H1 (cell line): Measurements from ENCODE around the gene VPS72. TPM values are rescaled to one million over a fixed set of nuclear protein-coding genes. Genes with fewer than 3 reads are reported as not detected.

Experiments
- CTCF ChIA-PET: fragments of 300-600 bp; sonication (Branson Sonifier 250); formaldehyde crosslinking; loops from one replicate; lab custom pipeline; 2021; ENCODE audit not compliant: partially characterized antibody; lab: Charles Lee
- POLR2A ChIA-PET: fragments of 300-600 bp; sonication (Branson Sonifier 250); formaldehyde crosslinking; loops from one replicate; lab custom pipeline; 2021; ENCODE audit warnings: inconsistent platforms; ENCODE audit not compliant: partially characterized antibody; lab: Charles Lee
- DNase-seq, 2 experiments: peaks; one replicate each; pipeline versions ENCODE4 v3.0.0 to v3.0.0-alpha.2; 2010 to 2022; ENCODE audit warnings: low spot score in 2 of 2, low read depth in 1 of 2, mixed read lengths in 1 of 2
- FAIRE-seq: peaks from 2 replicates; lab custom pipeline; 2011; peaks lifted over from hg19 to GRCh38; lab: Jason Lieb, UNC
- H2AFZ ChIP-seq: 2 replicates; pipeline ENCODE4 v1.8.1; 2012; ENCODE audit warnings: low read length, inconsistent platforms
- H2AK5ac ChIP-seq: 2 replicates; pipeline ENCODE4 v1.6.1; 2013; ENCODE audit warnings: low read depth, low read length
- H2BK120ac ChIP-seq: replicated peaks from 2 replicates; pipeline ENCODE3; 2013; ENCODE audit warnings: low read depth, low read length, inconsistent platforms
- H2BK12ac ChIP-seq: 2 replicates; pipeline ENCODE4 v1.6.1; 2013; ENCODE audit warnings: low read depth, low read length
- H2BK15ac ChIP-seq: 2 replicates; pipeline ENCODE4 v1.6.1; 2013; ENCODE audit warnings: low read length
- H2BK20ac ChIP-seq: 2 replicates; pipeline ENCODE4 v1.6.1; 2013; ENCODE audit warnings: low read length
- H2BK5ac ChIP-seq: 2 replicates; pipeline ENCODE4 v1.6.1; 2013; ENCODE audit warnings: low read depth, low read length
- H3K14ac ChIP-seq: 2 replicates; pipeline ENCODE4 v1.6.1; 2013; ENCODE audit warnings: inconsistent platforms; ENCODE audit not compliant: insufficient read length
- H3K18ac ChIP-seq: 2 replicates; pipeline ENCODE4 v1.6.1; 2013; ENCODE audit warnings: low read length; ENCODE audit errors: extremely low read depth
- H3K23ac ChIP-seq: 2 replicates; pipeline ENCODE4 v1.6.1; 2013; ENCODE audit warnings: inconsistent platforms; ENCODE audit not compliant: insufficient read length
- H3K23me2 ChIP-seq: 2 replicates; pipeline ENCODE4 v1.6.1; 2013; ENCODE audit warnings: low read depth, low read length
- H3K27ac ChIP-seq: 2 replicates; pipeline ENCODE4 v1.6.1; 2011; ENCODE audit warnings: low read depth, low read length, inconsistent platforms
- H3K27me3 ChIP-seq, 4 experiments: replicated peaks in 1 of 4; 1 replicate in 1 of 4; 2 replicates in 3 of 4; pipeline versions ENCODE4 v1.6.1 to v1.8.1; 2011 to 2013; ENCODE audit warnings: low read length in 3 of 4, mild to moderate bottlenecking in 3 of 4, inconsistent platforms in 2 of 4, mixed read lengths in 2 of 4, moderate library complexity in 1 of 4; ENCODE audit not compliant: control insufficient read depth in 3 of 4, insufficient read depth in 3 of 4; ENCODE audit errors: extremely low read depth in 1 of 4
- H3K36me3 ChIP-seq, 4 experiments: 2 replicates each; pipeline versions ENCODE4 v1.6.1 to v1.8.1; 2011 to 2013; ENCODE audit warnings: mild to moderate bottlenecking in 4 of 4, low read length in 3 of 4, moderate library complexity in 2 of 4, control low read depth in 1 of 4, inconsistent platforms in 1 of 4; ENCODE audit not compliant: insufficient read depth in 4 of 4, control insufficient read depth in 2 of 4
- H3K4ac ChIP-seq: replicated peaks from 2 replicates; pipeline ENCODE3; 2013; ENCODE audit warnings: low read length, low read depth, mixed read lengths, inconsistent platforms; ENCODE audit not compliant: insufficient read length
- H3K4me1 ChIP-seq, 4 experiments: replicated peaks in 1 of 4; 1 replicate in 1 of 4; 2 replicates in 3 of 4; pipeline versions ENCODE4 v1.6.1 to v1.8.1; 2011 to 2013; ENCODE audit warnings: low read length in 3 of 4, inconsistent platforms in 2 of 4, mixed read lengths in 1 of 4; ENCODE audit not compliant: insufficient read depth in 4 of 4, control insufficient read depth in 3 of 4
- H3K4me2 ChIP-seq, 2 experiments: 2 replicates each; pipeline versions ENCODE4 v1.6.1 to v1.8.1; 2011 to 2013; ENCODE audit warnings: low read depth in 2 of 2, low read length in 2 of 2, control low read depth in 1 of 2, inconsistent platforms in 1 of 2, mild to moderate bottlenecking in 1 of 2; ENCODE audit not compliant: insufficient read depth in 1 of 2
- H3K4me3 ChIP-seq, 4 experiments: fragments of 200-600, 300-600 bp in 1 of 4; sonication (generic), shearing (Covaris generic), sonication (Bioruptor Twin) in 1 of 4; 2 replicates each; pipeline versions ENCODE4 v1.5.1 to v1.8.1; 2011 to 2016; ENCODE audit warnings: low read length in 4 of 4, low read depth in 3 of 4, control low read depth in 2 of 4, inconsistent platforms in 2 of 4, mild to moderate bottlenecking in 2 of 4, mixed read lengths in 1 of 4, moderate library complexity in 1 of 4; ENCODE audit not compliant: insufficient read depth in 2 of 4; ENCODE audit errors: extremely low read depth in 1 of 4
- H3K56ac ChIP-seq: replicated peaks from 2 replicates; pipeline ENCODE3; 2013; ENCODE audit warnings: low read depth, mild to moderate bottlenecking, mixed read lengths, low read length, inconsistent platforms; ENCODE audit not compliant: insufficient read length
- H3K79me1 ChIP-seq: 2 replicates; pipeline ENCODE4 v1.6.1; 2013; ENCODE audit warnings: low read depth, low read length, control low read depth
- H3K79me2 ChIP-seq, 2 experiments: 2 replicates each; pipeline versions ENCODE4 v1.6.1 to v1.8.1; 2012 to 2013; ENCODE audit warnings: low read length in 2 of 2, mild to moderate bottlenecking in 2 of 2, inconsistent platforms in 1 of 2; ENCODE audit not compliant: insufficient read depth in 2 of 2, control insufficient read depth in 1 of 2
- H3K9ac ChIP-seq, 4 experiments: replicated peaks in 1 of 4; 1 replicate in 1 of 4; 2 replicates in 3 of 4; pipeline versions ENCODE4 v1.6.1 to v1.8.1; 2011 to 2013; ENCODE audit warnings: low read depth in 3 of 4, low read length in 3 of 4, control low read depth in 2 of 4, mild to moderate bottlenecking in 2 of 4, moderate library complexity in 2 of 4, inconsistent platforms in 1 of 4; ENCODE audit errors: extremely low read depth in 1 of 4
- H3K9me3 ChIP-seq, 2 experiments: 2 replicates each; pipeline versions ENCODE4 v1.6.1 to v1.8.1; 2012 to 2013; ENCODE audit warnings: mild to moderate bottlenecking in 2 of 2, moderate library complexity in 2 of 2, control low read depth in 1 of 2, inconsistent platforms in 1 of 2, low read depth in 1 of 2, low read length in 1 of 2, mixed read lengths in 1 of 2; ENCODE audit not compliant: insufficient read depth in 2 of 2
- H4K20me1 ChIP-seq, 2 experiments: replicated peaks in 1 of 2; 2 replicates each; pipeline versions ENCODE3 to v1.8.1; 2011 to 2013; ENCODE audit warnings: inconsistent platforms in 2 of 2, low read length in 2 of 2, mild to moderate bottlenecking in 1 of 2; ENCODE audit not compliant: insufficient read depth in 2 of 2, control insufficient read depth in 1 of 2
- H4K5ac ChIP-seq: 2 replicates; pipeline ENCODE4 v1.6.1; 2013; ENCODE audit warnings: low read length, low read depth, mixed read lengths, inconsistent platforms; ENCODE audit not compliant: insufficient read length
- H4K8ac ChIP-seq: 2 replicates; pipeline ENCODE4 v1.8.0; 2013; ENCODE audit warnings: mild to moderate bottlenecking, moderate library complexity, low read length, inconsistent platforms; ENCODE audit not compliant: insufficient read depth; ENCODE audit errors: extremely low read depth
- H4K91ac ChIP-seq: replicated peaks from 2 replicates; pipeline ENCODE3; 2013; ENCODE audit warnings: low read length, mixed read lengths, inconsistent platforms; ENCODE audit not compliant: insufficient read length
- CHD2 ChIP-seq: IDR thresholded peaks from 2 replicates; pipeline ENCODE4 v1.6.1; 2012; ENCODE audit warnings: low read length, improper control_type of control experiment
- RAD21 ChIP-seq, 2 experiments: IDR thresholded peaks in 1 of 2; conservative IDR thresholded peaks in 1 of 2; 2 replicates each; pipeline ENCODE4 v1.6.1; 2011; ENCODE audit warnings: low read depth in 2 of 2, low read length in 2 of 2, improper control_type of control experiment in 1 of 2, inconsistent platforms in 1 of 2, mild to moderate bottlenecking in 1 of 2, moderate library complexity in 1 of 2
- WGBS, 2 experiments: shearing (Covaris generic) in 1 of 2; methylation state at CpG; one replicate each; pipeline versions ENCODE4 v1.1.6 to v1.1.7; 2013 to 2015; ENCODE audit warnings: low lambda C conversion rate in 2 of 2, mixed read lengths in 2 of 2, inconsistent platforms in 1 of 2, low coverage in 1 of 2, missing lambda C conversion rate in 1 of 2; ENCODE audit not compliant: insufficient replicate concordance in 2 of 2, insufficient coverage in 1 of 2, insufficient read length in 1 of 2; ENCODE audit errors: extremely low coverage in 1 of 2, missing lambda C conversion rate in 1 of 2; 5-methylcytosine and 5-hydroxymethylcytosine counted together
- polyA plus RNA-seq, 7 experiments: library from polyadenylated mRNA; depleted of rRNA in 3 of 7; stranded (reverse) in 5 of 7; unstranded in 2 of 7; fragments of >200 nt in 5 of 7; fragments of 200-250 nt in 2 of 7; gene quantifications; 1 replicate in 5 of 7; 2 replicates in 1 of 7; 4 replicates in 1 of 7; pipeline versions ENCODE4 v1.2.1 to v1.2.3, GENCODE V29; 2011 to 2013; ENCODE audit warnings: missing spikeins in 2 of 7, mixed read lengths in 2 of 7
- total RNA-seq: library from RNA; stranded (reverse); fragmentation: NEBNext Ultra II Directional; extraction: Animal tissue kit (Norgen Biotek cat#: 25700); gene quantifications from 2 replicates; pipeline ENCODE4 v1.2.1, GENCODE V29; 2021
- TF ChIP-seq, protein P1 (sequence below), 3 experiments: IDR thresholded peaks; 1 replicate in 2 of 3; 2 replicates in 1 of 3; pipeline versions ENCODE4 v1.5.1 to v1.6.1; 2011; ENCODE audit warnings: low read length in 3 of 3, mild to moderate bottlenecking in 3 of 3, inconsistent platforms in 2 of 3, low read depth in 1 of 3, moderate library complexity in 1 of 3; ENCODE audit not compliant: insufficient read depth in 1 of 3; ENCODE audit errors: control extremely low read depth in 1 of 3

VPS72 gene
- total and polyA plus RNA-seq, 2 of the 8 experiments (the other 6 are each of a cell fraction or from before 2014, with no cell fraction given): 86.6 to 121 TPM

DNA sequence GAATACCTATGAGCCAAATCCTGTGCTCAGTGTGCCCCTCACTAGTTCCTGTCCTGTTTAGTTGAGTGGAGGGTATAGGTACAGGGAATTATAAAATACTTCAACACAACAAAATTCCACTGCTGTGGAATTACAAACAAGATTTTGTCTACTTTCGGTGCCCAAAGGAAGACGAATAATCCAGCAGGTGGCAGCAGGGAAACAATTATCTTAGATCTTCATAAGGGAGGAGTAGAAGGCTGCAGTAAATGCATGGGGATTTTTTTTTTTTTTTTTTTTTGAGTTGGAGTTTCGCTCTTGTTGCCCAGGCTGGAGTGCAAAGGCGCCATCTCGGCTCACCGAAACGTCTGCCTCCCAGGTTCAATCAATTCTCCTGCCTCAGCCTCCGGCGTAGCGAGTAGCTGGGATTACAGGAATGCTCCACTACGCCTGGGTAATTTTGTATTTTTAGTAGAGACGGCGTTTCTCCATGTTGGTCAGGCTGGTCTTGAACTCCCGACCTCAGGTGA, 6.3 kb upstream of the VPS72 start:
- CTCF ChIA-PET: interaction anchor here (0.6 to 1.4 kb wide), 2 partner anchors 9 to 21 kb away, joined by 3 to 5 read pairs; no protein-coding TSS in a partner anchor
- WGBS, 2 experiments: 59% methylated on average over 13 of the region's 14 CpGs; no CpG with 5 or more reads in 1 of the 2 experiments
- Histone ChIP-seq H2BK20ac (no peak overlapping the region), H4K8ac (no peak overlapping the region), H3K4me2 (no peak overlapping the region), H3K4me3 (no peak overlapping the region), H3K56ac (no peak overlapping the region), H4K5ac (no peak overlapping the region), H2AFZ (no peak overlapping the region), H2BK12ac (no peak overlapping the region), H3K36me3 (no peaks in the 10 kb centered on the region), H4K20me1 (peaks cover 4% of the 10 kb centered on the region in 2 experiments), H3K4ac (no peak overlapping the region), H3K18ac (no peak overlapping the region), H2BK120ac (no peak overlapping the region), H4K91ac (no peak overlapping the region), H3K9ac (no peak overlapping the region), H3K79me1 (no peaks in the 10 kb centered on the region)
- no peak for FAIRE-seq
- DNase-seq: no peak
- POLR2A ChIA-PET: interaction anchor here (0.6 kb wide), 1 partner anchor 229 kb away, joined by 3 read pairs; no protein-coding TSS in a partner anchor
- peak; percentile 9 to 30; a peak in 3 of 4 replicates for TF ChIP-seq RAD21 (IDR thresholded peaks at IDR 0.05 in 1 of 2, conservative IDR thresholded peaks at IDR 0.05 in 1 of 2; ENCODE audit: low read depth in 2 of 2, low read length in 2 of 2)
- no peak for TF ChIP-seq CHD2
- TF ChIP-seq, protein P1, sequence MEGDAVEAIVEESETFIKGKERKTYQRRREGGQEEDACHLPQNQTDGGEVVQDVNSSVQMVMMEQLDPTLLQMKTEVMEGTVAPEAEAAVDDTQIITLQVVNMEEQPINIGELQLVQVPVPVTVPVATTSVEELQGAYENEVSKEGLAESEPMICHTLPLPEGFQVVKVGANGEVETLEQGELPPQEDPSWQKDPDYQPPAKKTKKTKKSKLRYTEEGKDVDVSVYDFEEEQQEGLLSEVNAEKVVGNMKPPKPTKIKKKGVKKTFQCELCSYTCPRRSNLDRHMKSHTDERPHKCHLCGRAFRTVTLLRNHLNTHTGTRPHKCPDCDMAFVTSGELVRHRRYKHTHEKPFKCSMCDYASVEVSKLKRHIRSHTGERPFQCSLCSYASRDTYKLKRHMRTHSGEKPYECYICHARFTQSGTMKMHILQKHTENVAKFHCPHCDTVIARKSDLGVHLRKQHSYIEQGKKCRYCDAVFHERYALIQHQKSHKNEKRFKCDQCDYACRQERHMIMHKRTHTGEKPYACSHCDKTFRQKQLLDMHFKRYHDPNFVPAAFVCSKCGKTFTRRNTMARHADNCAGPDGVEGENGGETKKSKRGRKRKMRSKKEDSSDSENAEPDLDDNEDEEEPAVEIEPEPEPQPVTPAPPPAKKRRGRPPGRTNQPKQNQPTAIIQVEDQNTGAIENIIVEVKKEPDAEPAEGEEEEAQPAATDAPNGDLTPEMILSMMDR (IDR thresholded peaks at IDR 0.05; ENCODE audit: control extremely low read depth in 1 of 3, insufficient read depth in 1 of 3, low read depth in 1 of 3, low read length in 3 of 3): peak in 2 of 3 experiments; percentile 10 to 42; a peak in 2 of 4 replicates
- TF ChIP-seq, all 59 proteins: peak for 2
- Histone ChIP-seq H2AK5ac (no peak overlapping the region), H3K9me3 (no peaks in the 10 kb centered on the region), H3K4me1 (peaks cover 2 to 4% (median 3%) of the 10 kb centered on the region in 4 experiments; a peak in 3 of 7 replicates), H3K79me2 (peaks cover 20 to 29% of the 10 kb centered on the region in 2 experiments), H3K14ac (no peak overlapping the region), H3K27me3 (no peaks in the 10 kb centered on the region), H2BK5ac (no peak overlapping the region), H3K23ac (no peak overlapping the region), H2BK15ac (no peak overlapping the region), H3K27ac (no peak overlapping the region), H3K23me2 (peaks cover 13% of the 10 kb centered on the region)
